Measurements from ENCODE around the gene GNAI2. TPM values are rescaled to one million over a fixed set of nuclear protein-coding genes. Genes with fewer than 3 reads are reported as not detected.

Gene GNAI2
- total and polyA plus RNA-seq, 7 experiments from 2014 or later, result 225 to 527 (median 397) TPM

DNA sequence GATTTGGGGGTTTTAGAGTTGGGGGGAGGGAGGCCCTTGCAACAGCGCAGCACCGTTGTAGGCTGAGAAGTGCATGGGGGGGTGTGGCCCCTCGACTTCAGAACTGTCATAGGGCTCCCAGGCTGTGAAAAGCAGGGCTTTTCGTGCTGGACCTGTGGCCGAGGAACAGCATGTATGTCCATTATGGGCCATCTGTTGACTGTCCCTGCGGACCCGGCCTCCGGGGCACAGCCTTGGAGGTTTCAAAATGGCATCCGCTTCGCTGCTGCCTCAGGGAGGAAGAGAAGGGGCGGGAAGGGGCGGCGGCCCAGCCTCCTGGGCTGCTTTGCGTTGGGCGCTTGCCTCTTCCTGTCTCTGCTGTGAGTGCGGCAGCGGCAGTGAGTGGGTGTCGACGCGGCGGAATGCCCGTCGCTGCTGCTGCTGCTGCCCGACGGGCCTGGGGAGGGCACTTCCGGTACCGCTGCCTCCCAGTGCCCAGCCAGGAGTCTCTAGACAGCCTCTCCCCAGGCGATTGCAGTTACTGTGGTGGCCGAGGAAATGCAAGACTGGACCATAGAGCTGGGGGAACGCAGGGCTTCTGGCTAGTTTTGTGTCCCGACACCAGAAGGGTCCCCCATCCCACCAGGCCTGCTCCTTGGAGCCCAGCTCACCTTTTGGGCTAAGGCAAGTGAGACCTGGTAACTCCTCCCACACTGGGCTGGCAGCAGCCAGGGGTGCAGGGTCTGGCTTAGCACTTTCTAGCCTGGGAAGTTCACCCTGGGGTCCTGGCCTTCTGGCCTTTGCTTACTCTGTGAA is 1.9 kb downstream of the GNAI2 start:
- ChIA-PET CTCF (interaction anchor here (0.6 to 15.3 kb wide), 4 partner anchors 6 to 905 kb away, joined by 4 to 211 read pairs (median 18); no protein-coding TSS in a partner anchor), POLR2A (interaction anchor here (0.6 to 15.6 kb wide), 12 partner anchors 5 to 1151 kb away, joined by 3 to 253 read pairs (median 4); partner anchors contain the start of genes GNAI2 and IFRD2)
- Histone ChIP-seq H3K9me3 (ENCODE audit: control insufficient read depth in 2 of 3, low read length in 3 of 3) (no peaks in the 10 kb centered on the region), H3K4me3 (ENCODE audit: low read length) (peak overlapping the region; percentile 90), H3K36me3 (ENCODE audit: control insufficient read depth in 2 of 3, insufficient read depth in 3 of 3, low read length in 3 of 3) (peaks cover 5 to 33% (median 7%) of the 10 kb centered on the region in 3 experiments), H3K4me1 (ENCODE audit: control insufficient read depth in 2 of 2, insufficient read depth in 2 of 2, low read length in 2 of 2) (peaks cover 51 to 56% of the 10 kb centered on the region in 2 donors), H3K27ac (ENCODE audit: low read depth, low read length) (peak overlapping the region; percentile 84), H3K27me3 (ENCODE audit: control insufficient read depth in 2 of 2, insufficient read depth in 2 of 2, low read length in 2 of 2) (no peaks in the 10 kb centered on the region)
- intact Hi-C loops (cut with micrococcal nuclease), result loop anchor here (1.0 to 5.0 kb wide), 16 partner anchors 8 to 1819 kb away; partner anchors contain the start of genes DUSP7 (in 2 of the 2), ARIH2 (in 1 of the 2), C3orf18 (in 1 of the 2) and CISH (in 1 of the 2)
- Mint-ChIP-seq H3K9me3 (no peaks in the 10 kb centered on the region), H3K4me3 (peak overlapping the region; percentile 92 to 99 (median 98)), H3K27me3 (no peaks in the 10 kb centered on the region), H3K27ac (peak overlapping the region; percentile 87 to 97 (median 95)), H3K36me3 (peaks cover 0 to 14% (median 0%) of the 10 kb centered on the region in 5 donors), H3K4me1 (peaks cover 25 to 60% (median 56%) of the 10 kb centered on the region in 7 donors)
- DNase-seq, result peak; percentile 68 to 88 (median 86)
- peak; percentile 53 for ATAC-seq

DNA sequence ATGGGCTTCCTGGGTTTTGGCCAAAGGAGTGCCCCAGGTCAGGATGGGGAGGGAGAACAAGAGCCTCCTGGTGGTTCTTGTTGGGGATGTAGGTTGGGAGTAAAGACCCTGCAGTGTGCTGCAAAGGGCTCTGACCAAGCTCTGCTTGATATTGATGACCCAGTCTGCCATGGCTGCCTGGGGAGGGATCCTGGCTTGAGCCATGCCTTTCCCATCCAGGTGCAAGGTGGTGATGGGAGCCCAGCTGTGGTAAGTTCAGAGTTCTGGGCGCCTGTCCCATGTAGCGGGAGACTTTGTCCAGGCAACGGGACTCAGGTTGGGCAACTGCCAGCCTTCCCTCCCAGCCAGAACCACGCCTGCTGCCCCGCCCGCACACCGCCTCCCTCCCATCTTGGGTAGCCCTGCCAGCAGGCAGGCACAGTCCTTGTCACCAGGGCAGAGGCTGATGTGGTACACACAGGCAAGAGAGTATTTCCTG is 2.6 kb downstream of the GNAI2 start:
- H3K4me1 Mint-ChIP-seq, result peaks cover 27 to 61% (median 60%) of the 10 kb centered on the region in 7 donors
- H3K36me3 Mint-ChIP-seq, result peaks cover 0 to 14% (median 0%) of the 10 kb centered on the region in 5 donors
- peaks cover 5 to 35% (median 7%) of the 10 kb centered on the region in 3 experiments for H3K36me3 ChIP-seq (ENCODE audit: control insufficient read depth in 2 of 3, insufficient read depth in 3 of 3, low read length in 3 of 3)
- no peaks in the 10 kb centered on the region for H3K9me3 ChIP-seq (ENCODE audit: control insufficient read depth in 2 of 3, low read length in 3 of 3)
- no peaks in the 10 kb centered on the region for H3K27me3 Mint-ChIP-seq
- peak overlapping the region; percentile 84 for H3K27ac ChIP-seq (ENCODE audit: low read depth, low read length)
- H3K9me3 Mint-ChIP-seq, result no peaks in the 10 kb centered on the region
- no peaks in the 10 kb centered on the region for H3K27me3 ChIP-seq (ENCODE audit: control insufficient read depth in 2 of 2, insufficient read depth in 2 of 2, low read length in 2 of 2)
- peak overlapping the region; percentile 90 for H3K4me3 ChIP-seq (ENCODE audit: low read length)
- ATAC-seq (no peak), DNase-seq (no peak)
- POLR2A ChIA-PET, result interaction anchor here (3.4 to 15.6 kb wide), 3 partner anchors 4 to 53 kb away, joined by 17 to 253 read pairs (median 253); partner anchors contain the start of genes GNAI2 and IFRD2
- intact Hi-C loops (cut with micrococcal nuclease), result loop anchor here (1.0 to 5.0 kb wide), 11 partner anchors 8 to 1819 kb away; partner anchors contain the start of genes ARIH2 (in 1 of the 2), C3orf18 (in 1 of the 2), CISH (in 1 of the 2) and CYB561D2 (in 1 of the 2)
- peak overlapping the region; percentile 51 to 97 (median 95) for H3K27ac Mint-ChIP-seq
- CTCF ChIA-PET, result interaction anchor here (2.0 to 4.3 kb wide), 2 partner anchors 12 to 86 kb away, joined by 4 to 31 read pairs; no protein-coding TSS in a partner anchor
- peaks cover 57 to 62% of the 10 kb centered on the region in 2 donors for H3K4me1 ChIP-seq (ENCODE audit: control insufficient read depth in 2 of 2, insufficient read depth in 2 of 2, low read length in 2 of 2)
- peak overlapping the region; percentile 92 to 99 (median 98) for H3K4me3 Mint-ChIP-seq

DNA sequence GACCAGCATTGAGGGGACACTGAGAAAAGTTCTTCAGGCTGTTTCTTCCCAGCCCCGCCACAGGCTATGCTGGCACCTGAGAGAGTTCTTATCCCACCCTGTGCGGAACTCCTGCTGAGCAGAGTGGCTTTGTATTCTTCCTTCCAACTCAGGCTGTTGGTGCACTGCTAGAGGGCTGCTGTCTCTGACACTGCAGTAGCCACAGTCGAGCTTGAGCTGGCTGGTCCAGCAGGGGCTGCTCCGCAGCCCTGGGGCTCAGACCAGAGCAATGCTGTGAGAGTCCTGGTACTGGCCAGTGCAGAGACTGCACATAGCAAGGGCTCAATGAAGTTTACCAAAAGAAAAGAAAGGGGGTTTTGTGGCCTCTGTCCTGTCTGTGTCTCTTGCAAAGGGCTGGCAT is 3.6 kb downstream of the GNAI2 start:
- H3K4me3 ChIP-seq (ENCODE audit: low read length), result peak overlapping the region; percentile 90
- ChIA-PET CTCF (interaction anchor here (2.0 to 9.5 kb wide), 2 partner anchors 9 to 85 kb away, joined by 4 to 211 read pairs; partner anchors contain the start of gene GNAI2), POLR2A (interaction anchor here (0.9 to 15.6 kb wide), 3 partner anchors 8 to 11 kb away, joined by 3 to 253 read pairs (median 5); partner anchors contain the start of gene GNAI2)
- H3K4me3 Mint-ChIP-seq, result peak overlapping the region; percentile 57 to 99 (median 98)
- peak overlapping the region; percentile 51 to 97 (median 94) for H3K27ac Mint-ChIP-seq
- no peaks in the 10 kb centered on the region for H3K9me3 ChIP-seq (ENCODE audit: control insufficient read depth in 2 of 3, low read length in 3 of 3)
- H3K36me3 ChIP-seq (ENCODE audit: control insufficient read depth in 2 of 3, insufficient read depth in 3 of 3, low read length in 3 of 3), result peaks cover 5 to 37% (median 7%) of the 10 kb centered on the region in 3 experiments
- DNase-seq (no peak), ATAC-seq (no peak)
- peaks cover 0 to 19% (median 0%) of the 10 kb centered on the region in 5 donors for H3K36me3 Mint-ChIP-seq
- intact Hi-C loops (cut with micrococcal nuclease), result loop anchor here (5.0 kb wide), 9 partner anchors 113 to 1818 kb away; partner anchors contain the start of genes ARIH2 (in 1 of the 2), C3orf18 (in 1 of the 2), CISH (in 1 of the 2) and CYB561D2 (in 1 of the 2)
- H3K9me3 Mint-ChIP-seq, result no peaks in the 10 kb centered on the region
- peaks cover 63 to 70% of the 10 kb centered on the region in 2 donors for H3K4me1 ChIP-seq (ENCODE audit: control insufficient read depth in 2 of 2, insufficient read depth in 2 of 2, low read length in 2 of 2)
- no peaks in the 10 kb centered on the region for H3K27me3 ChIP-seq (ENCODE audit: control insufficient read depth in 2 of 2, insufficient read depth in 2 of 2, low read length in 2 of 2)
- peaks cover 37 to 69% (median 66%) of the 10 kb centered on the region in 7 donors for H3K4me1 Mint-ChIP-seq
- H3K27ac ChIP-seq (ENCODE audit: low read depth, low read length), result peak overlapping the region; percentile 84
- no peaks in the 10 kb centered on the region for H3K27me3 Mint-ChIP-seq

DNA sequence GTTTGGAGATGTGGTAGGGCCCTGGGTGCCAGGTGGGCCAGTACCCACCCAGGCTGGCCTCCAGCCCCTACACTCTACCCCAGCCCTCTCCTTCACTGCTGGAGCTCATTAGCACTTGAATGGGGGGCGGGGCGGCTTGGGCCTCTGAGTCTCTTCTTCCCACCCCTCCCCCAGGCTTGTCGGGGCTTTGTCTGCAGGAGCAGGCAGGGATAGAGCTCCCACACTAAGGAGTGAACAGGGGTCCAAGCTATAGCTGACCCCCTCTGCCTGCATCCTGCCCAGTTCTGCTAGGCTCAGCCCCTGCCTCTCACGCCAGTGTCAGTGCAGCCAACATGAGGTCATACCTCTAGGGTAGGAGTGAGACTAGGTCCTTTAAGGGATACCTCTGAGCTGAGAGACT is 5.2 kb downstream of the GNAI2 start:
- Mint-ChIP-seq H3K27ac (peak overlapping the region; percentile 79 to 96 (median 90)), H3K4me1 (peaks cover 46 to 77% (median 72%) of the 10 kb centered on the region in 7 donors), H3K27me3 (no peaks in the 10 kb centered on the region), H3K4me3 (peak overlapping the region; percentile 36 to 81 (median 70)), H3K9me3 (no peaks in the 10 kb centered on the region), H3K36me3 (peaks cover 0 to 19% (median 0%) of the 10 kb centered on the region in 5 donors)
- DNase-seq (no peak), ATAC-seq (no peak)
- H3K27ac ChIP-seq (ENCODE audit: low read depth, low read length), result peak overlapping the region; percentile 84
- H3K4me1 ChIP-seq (ENCODE audit: control insufficient read depth in 2 of 2, insufficient read depth in 2 of 2, low read length in 2 of 2), result peaks cover 68 to 72% of the 10 kb centered on the region in 2 donors
- H3K4me3 ChIP-seq (ENCODE audit: low read length), result no peak overlapping the region
- no peaks in the 10 kb centered on the region for H3K9me3 ChIP-seq (ENCODE audit: control insufficient read depth in 2 of 3, low read length in 3 of 3)
- no peaks in the 10 kb centered on the region for H3K27me3 ChIP-seq (ENCODE audit: control insufficient read depth in 2 of 2, insufficient read depth in 2 of 2, low read length in 2 of 2)
- ChIA-PET CTCF (interaction anchor here (0.7 to 9.5 kb wide), 2 partner anchors 10 to 46 kb away, joined by 3 to 211 read pairs; partner anchors contain the start of gene GNAI2), POLR2A (interaction anchor here (1.0 to 15.6 kb wide), 3 partner anchors 9 to 86 kb away, joined by 3 to 253 read pairs (median 3); partner anchors contain the start of gene GNAI2)
- intact Hi-C loops (cut with micrococcal nuclease), result no loop called here
- H3K36me3 ChIP-seq (ENCODE audit: control insufficient read depth in 2 of 3, insufficient read depth in 3 of 3, low read length in 3 of 3), result peaks cover 5 to 37% (median 7%) of the 10 kb centered on the region in 3 experiments

DNA sequence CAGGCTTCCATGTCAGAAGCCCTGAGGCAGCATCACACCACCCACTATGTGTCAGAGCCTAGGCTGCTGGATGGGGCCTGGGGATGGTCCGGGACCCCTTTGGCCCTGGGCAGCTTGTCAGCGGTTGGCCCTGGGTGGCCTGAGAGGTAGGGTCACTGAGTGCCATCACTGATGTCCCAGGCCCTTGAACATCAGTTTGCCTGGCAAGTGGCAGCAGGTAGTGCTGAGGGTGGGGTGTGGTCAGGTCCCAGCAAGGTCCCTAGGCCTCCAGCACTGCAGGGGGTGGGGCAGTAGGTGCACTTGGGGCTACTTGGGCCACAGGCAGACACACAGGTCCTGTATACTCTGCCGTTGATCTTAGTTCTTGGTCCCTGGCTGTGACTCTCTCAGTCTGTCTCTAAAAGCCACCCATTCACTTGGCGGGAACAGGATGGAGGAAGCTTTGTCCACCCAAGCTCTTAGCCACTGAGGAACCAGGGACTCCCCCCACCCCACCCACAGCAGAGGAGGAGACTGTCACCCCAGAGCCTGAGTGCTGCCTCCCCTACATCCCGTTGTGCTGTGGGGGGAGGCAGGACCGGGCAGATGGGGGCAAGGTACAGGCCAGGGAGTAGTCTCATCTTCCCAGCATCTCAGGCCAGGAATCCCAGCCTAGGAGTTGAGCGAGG is 5.8 kb downstream of the GNAI2 start:
- Mint-ChIP-seq H3K9me3 (no peaks in the 10 kb centered on the region), H3K4me1 (peaks cover 52 to 84% (median 79%) of the 10 kb centered on the region in 7 donors), H3K27ac (peak overlapping the region; percentile 79 to 96 (median 90)), H3K36me3 (peaks cover 0 to 17% (median 0%) of the 10 kb centered on the region in 5 donors), H3K4me3 (peak overlapping the region in 9 of 10 donors; percentile 58 to 81 (median 72)), H3K27me3 (no peaks in the 10 kb centered on the region)
- intact Hi-C loops (cut with micrococcal nuclease), result no loop called here
- H3K4me3 ChIP-seq (ENCODE audit: low read length), result no peak overlapping the region
- POLR2A ChIA-PET, result interaction anchor here (1.0 to 15.6 kb wide), 4 partner anchors 10 to 85 kb away, joined by 3 to 253 read pairs (median 4); partner anchors contain the start of gene GNAI2
- ATAC-seq (no peak), DNase-seq (no peak)
- H3K9me3 ChIP-seq (ENCODE audit: control insufficient read depth in 2 of 3, low read length in 3 of 3), result no peaks in the 10 kb centered on the region
- H3K27ac ChIP-seq (ENCODE audit: low read depth, low read length), result peak overlapping the region; percentile 84
- CTCF ChIA-PET, result interaction anchor here (9.5 kb wide), 1 partner anchor 11 kb away, joined by 211 read pairs; the partner anchor contains the start of gene GNAI2
- H3K36me3 ChIP-seq (ENCODE audit: control insufficient read depth in 2 of 3, insufficient read depth in 3 of 3, low read length in 3 of 3), result peaks cover 5 to 30% (median 7%) of the 10 kb centered on the region in 3 experiments
- no peaks in the 10 kb centered on the region for H3K27me3 ChIP-seq (ENCODE audit: control insufficient read depth in 2 of 2, insufficient read depth in 2 of 2, low read length in 2 of 2)
- H3K4me1 ChIP-seq (ENCODE audit: control insufficient read depth in 2 of 2, insufficient read depth in 2 of 2, low read length in 2 of 2), result peaks cover 70 to 78% of the 10 kb centered on the region in 2 donors

Measured in naive thymus-derived CD4-positive, alpha-beta T cell (primary cell).